Measurements from ENCODE around the gene THEMIS. TPM values are rescaled to one million over a fixed set of nuclear protein-coding genes. Genes with fewer than 3 reads are reported as not detected.

THEMIS gene
- total and polyA plus RNA-seq, 8 donors: 0.05 to 0.70 (median 0.28) TPM; not detected in 1

GRCh38 chr6:127794405-127794804, 106.5 kb downstream of the THEMIS start:
- no peaks in the 10 kb centered on the region for H3K36me3 ChIP-seq
- no peak overlapping the region for H3K27ac ChIP-seq
- no peak for FAIRE-seq
- DNase-seq: no peak
- ATAC-seq: no peak
- TF ChIP-seq, protein P1, sequence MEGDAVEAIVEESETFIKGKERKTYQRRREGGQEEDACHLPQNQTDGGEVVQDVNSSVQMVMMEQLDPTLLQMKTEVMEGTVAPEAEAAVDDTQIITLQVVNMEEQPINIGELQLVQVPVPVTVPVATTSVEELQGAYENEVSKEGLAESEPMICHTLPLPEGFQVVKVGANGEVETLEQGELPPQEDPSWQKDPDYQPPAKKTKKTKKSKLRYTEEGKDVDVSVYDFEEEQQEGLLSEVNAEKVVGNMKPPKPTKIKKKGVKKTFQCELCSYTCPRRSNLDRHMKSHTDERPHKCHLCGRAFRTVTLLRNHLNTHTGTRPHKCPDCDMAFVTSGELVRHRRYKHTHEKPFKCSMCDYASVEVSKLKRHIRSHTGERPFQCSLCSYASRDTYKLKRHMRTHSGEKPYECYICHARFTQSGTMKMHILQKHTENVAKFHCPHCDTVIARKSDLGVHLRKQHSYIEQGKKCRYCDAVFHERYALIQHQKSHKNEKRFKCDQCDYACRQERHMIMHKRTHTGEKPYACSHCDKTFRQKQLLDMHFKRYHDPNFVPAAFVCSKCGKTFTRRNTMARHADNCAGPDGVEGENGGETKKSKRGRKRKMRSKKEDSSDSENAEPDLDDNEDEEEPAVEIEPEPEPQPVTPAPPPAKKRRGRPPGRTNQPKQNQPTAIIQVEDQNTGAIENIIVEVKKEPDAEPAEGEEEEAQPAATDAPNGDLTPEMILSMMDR (IDR thresholded peaks at IDR 0.05): no peak
- H3K27me3 ChIP-seq: no peaks in the 10 kb centered on the region
- H3K9me3 ChIP-seq: no peaks in the 10 kb centered on the region
- H3K4me3 ChIP-seq: no peak overlapping the region
- intact Hi-C loops (cut with DNase I): no loop called here
- WGBS, 2 donors: 49 to 55% methylated on average over 1 of the region's 1 CpG
- no peaks in the 10 kb centered on the region for H3K4me1 ChIP-seq

GRCh38 chr6:127793396-127793795, 107.5 kb downstream of the THEMIS start:
- FAIRE-seq (no peak), ATAC-seq (no peak), DNase-seq (no peak)
- intact Hi-C loops (cut with DNase I): no loop called here
- H3K9me3 ChIP-seq: no peaks in the 10 kb centered on the region
- H3K36me3 ChIP-seq: no peaks in the 10 kb centered on the region
- H3K4me3 ChIP-seq: no peak overlapping the region
- H3K4me1 ChIP-seq: no peaks in the 10 kb centered on the region
- WGBS, 2 donors: 87 to 92% methylated on average over 1 of the region's 1 CpG
- no peak overlapping the region for H3K27ac ChIP-seq
- H3K27me3 ChIP-seq: no peaks in the 10 kb centered on the region
- TF ChIP-seq, protein P1 (IDR thresholded peaks at IDR 0.05): no peak

DNA sequence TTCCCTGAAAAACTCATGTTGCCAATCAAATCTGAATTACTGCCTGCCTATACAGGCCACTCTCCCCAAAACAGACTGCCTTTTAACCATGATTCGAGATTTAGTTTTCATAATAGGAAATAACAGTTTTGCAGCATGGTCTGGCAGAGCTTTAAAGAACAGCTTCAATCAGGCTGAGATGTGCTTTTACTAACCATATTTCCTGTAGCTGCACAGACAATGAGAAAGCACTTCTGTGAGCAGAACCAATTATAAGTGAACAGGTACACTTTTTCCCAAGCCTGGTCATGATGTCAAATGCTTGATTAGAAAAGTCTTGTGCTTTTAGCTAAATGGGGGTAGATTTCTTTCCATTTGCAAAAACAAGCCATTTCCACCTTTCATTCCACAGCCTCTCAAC, 108.2 kb downstream of the THEMIS start:
- FAIRE-seq: no peak
- Histone ChIP-seq H3K27ac (no peak overlapping the region), H3K27me3 (no peaks in the 10 kb centered on the region), H3K4me1 (no peaks in the 10 kb centered on the region), H3K36me3 (no peaks in the 10 kb centered on the region), H3K9me3 (no peaks in the 10 kb centered on the region), H3K4me3 (no peak overlapping the region)
- intact Hi-C loops (cut with DNase I): no loop called here
- no peak for DNase-seq
- ATAC-seq: no peak
- TF ChIP-seq, protein P1 (IDR thresholded peaks at IDR 0.05): no peak
- WGBS, 2 donors: 43 to 46% methylated on average over 1 of the region's 1 CpG

DNA sequence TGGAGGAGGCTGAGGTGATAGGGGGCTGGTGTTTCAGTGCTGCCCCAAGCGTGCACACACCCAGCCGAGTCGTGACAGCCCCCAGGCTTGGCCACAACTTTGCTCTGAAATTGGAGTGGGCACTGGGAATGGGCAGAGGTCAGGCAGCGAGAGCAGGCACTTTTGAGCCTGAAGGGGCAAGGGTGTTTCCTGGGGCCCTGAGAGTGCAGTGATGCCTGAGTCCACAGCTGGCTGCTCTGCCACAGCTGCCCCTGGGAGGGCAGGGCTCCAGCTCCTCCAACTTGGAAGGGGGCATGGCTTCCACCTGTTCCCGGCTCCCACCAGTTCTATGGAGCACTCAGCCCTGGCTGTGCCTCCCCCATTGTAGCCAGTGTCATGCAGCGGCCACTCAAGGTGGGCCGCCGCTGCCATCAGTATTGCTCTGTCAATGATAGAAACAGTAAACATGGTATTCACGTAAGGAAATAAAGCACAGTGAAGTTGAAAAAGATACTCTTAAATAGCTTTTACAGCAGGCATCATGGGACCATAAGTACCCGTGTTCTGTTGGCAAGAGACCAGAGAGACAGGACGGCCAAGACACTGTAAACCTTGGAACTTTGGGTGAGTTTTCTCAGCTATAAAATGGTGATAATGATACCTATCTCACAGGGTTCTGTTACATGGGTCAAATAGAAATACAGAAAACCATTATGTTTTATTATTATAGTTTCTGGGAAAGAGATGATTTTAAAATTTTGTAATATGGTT, 108.9 kb downstream of the THEMIS start:
- 76 to 79% methylated on average over 11 of the region's 11 CpGs for WGBS, 2 donors

DNA sequence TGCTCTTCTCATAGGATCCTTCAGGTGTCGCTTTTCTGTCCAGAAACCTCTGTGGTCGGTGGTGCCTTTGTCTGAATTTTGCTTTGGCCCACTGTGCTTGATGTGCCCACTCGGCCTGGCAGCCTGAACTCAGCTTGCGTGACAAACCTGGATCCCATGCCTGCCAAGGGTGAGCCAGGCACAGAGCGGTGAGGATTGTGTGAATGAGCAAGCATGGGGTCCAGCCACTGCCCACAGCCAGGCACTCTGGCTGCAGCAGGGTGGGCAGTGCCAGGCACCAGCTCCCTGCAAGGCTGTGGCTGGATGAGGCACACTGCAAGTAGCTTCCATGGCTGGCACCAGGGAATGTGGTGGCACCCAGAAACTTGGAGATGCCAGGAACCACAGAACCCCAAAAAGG, 110.3 kb downstream of the THEMIS start:
- no peak for ATAC-seq
- Histone ChIP-seq H3K4me1 (no peaks in the 10 kb centered on the region), H3K36me3 (no peaks in the 10 kb centered on the region), H3K27ac (no peak overlapping the region), H3K27me3 (no peaks in the 10 kb centered on the region), H3K9me3 (no peaks in the 10 kb centered on the region), H3K4me3 (no peak overlapping the region)
- intact Hi-C loops (cut with DNase I): no loop called here
- TF ChIP-seq, protein P1 (IDR thresholded peaks at IDR 0.05): no peak
- no peak for FAIRE-seq
- WGBS, 2 donors: 74 to 89% methylated on average over 5 of the region's 5 CpGs
- peak in 1 of 6 donors; percentile 35 for DNase-seq

More for the DNA sequence above, 108.9 kb downstream of the THEMIS start:
- no peak overlapping the region for H3K27ac ChIP-seq
- TF ChIP-seq, protein P1 (IDR thresholded peaks at IDR 0.05): no peak
- no peaks in the 10 kb centered on the region for H3K4me1 ChIP-seq
- no peaks in the 10 kb centered on the region for H3K9me3 ChIP-seq
- no peak for FAIRE-seq
- H3K4me3 ChIP-seq: no peak overlapping the region
- intact Hi-C loops (cut with DNase I): no loop called here
- DNase-seq: peak in 1 of 6 donors; percentile 45
- no peaks in the 10 kb centered on the region for H3K36me3 ChIP-seq
- no peaks in the 10 kb centered on the region for H3K27me3 ChIP-seq
- ATAC-seq: no peak

Data from pancreas (tissue), 10 donors.